ENCODE data around the gene NEUROD6.

DNA sequence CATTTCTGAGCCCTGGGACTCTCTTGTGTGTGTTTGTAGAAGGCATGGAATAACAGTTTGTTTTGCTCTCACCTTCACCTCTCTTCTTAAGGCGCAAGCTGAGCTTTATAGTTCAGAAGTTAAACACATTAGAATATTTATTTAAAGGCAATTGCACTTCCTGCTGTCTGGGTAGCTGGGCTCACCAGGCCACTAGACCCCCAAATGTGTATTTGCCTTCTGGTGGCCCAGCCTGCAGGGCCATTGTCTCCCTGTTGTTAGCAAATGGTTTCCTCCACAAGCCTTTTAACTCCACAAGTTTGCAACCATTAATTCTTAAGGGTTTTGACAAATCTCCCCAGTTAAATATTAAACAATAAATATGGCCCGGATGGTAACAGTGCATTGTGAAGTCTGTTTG lies 31.1 kb upstream of the NEUROD6 start:
- no peak for TF ChIP-seq POLR2A (IDR thresholded peaks at IDR 0.05)
- TF ChIP-seq, protein P1, sequence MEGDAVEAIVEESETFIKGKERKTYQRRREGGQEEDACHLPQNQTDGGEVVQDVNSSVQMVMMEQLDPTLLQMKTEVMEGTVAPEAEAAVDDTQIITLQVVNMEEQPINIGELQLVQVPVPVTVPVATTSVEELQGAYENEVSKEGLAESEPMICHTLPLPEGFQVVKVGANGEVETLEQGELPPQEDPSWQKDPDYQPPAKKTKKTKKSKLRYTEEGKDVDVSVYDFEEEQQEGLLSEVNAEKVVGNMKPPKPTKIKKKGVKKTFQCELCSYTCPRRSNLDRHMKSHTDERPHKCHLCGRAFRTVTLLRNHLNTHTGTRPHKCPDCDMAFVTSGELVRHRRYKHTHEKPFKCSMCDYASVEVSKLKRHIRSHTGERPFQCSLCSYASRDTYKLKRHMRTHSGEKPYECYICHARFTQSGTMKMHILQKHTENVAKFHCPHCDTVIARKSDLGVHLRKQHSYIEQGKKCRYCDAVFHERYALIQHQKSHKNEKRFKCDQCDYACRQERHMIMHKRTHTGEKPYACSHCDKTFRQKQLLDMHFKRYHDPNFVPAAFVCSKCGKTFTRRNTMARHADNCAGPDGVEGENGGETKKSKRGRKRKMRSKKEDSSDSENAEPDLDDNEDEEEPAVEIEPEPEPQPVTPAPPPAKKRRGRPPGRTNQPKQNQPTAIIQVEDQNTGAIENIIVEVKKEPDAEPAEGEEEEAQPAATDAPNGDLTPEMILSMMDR (IDR thresholded peaks at IDR 0.05): no peak
